Prostate gland (tissue), 2 donors: ENCODE measurements around the gene GUSB. TPM values are rescaled to one million over a fixed set of nuclear protein-coding genes. Genes with fewer than 3 reads are reported as not detected.

ENCODE experiments used
- DNase-seq: peaks from one replicate; pipeline ENCODE4 v3.0.0-alpha.2; 2019; ENCODE audit warnings: low spot score
- H3K27ac ChIP-seq, 2 donors: fragments of 200-600 bp; sonication (generic); 2 replicates each; pipeline ENCODE4 v1.5.1; 2017 to 2019
- H3K27me3 ChIP-seq: fragments of 200-600 bp; sonication (generic); replicated peaks from 2 replicates; pipeline ENCODE4 v1.5.1; 2019; ENCODE audit not compliant: insufficient read depth
- H3K36me3 ChIP-seq, 2 donors: fragments of 200-600 bp; sonication (generic); 1 replicate in 1 of 2; 2 replicates in 1 of 2; pipeline versions ENCODE4 v1.5.1 to v1.8.1; 2017 to 2019
- H3K4me1 ChIP-seq: fragments of 200-600 bp; sonication (generic); replicated peaks from 2 replicates; pipeline ENCODE4 v1.5.1; 2019
- H3K4me3 ChIP-seq, 2 donors: fragments of 200-600 bp; sonication (generic); 2 replicates each; pipeline ENCODE4 v1.5.1; 2017 to 2019
- H3K9me3 ChIP-seq: fragments of 200-600 bp; sonication (generic); 2 replicates; pipeline ENCODE4 v1.5.1; 2017
- POLR2A ChIP-seq: fragments of 450-650 bp; IDR thresholded peaks from one replicate; pipeline ENCODE4 v1.6.1; 2016; ENCODE audit warnings: antibody characterized with exemption, mild to moderate bottlenecking
- POLR2AphosphoS5 ChIP-seq: sonication (generic); formaldehyde crosslinking; IDR thresholded peaks from one replicate; pipeline ENCODE4 v1.6.1; 2017; ENCODE audit warnings: antibody characterized with exemption
- WGBS: methylation state at CpG from one replicate; pipeline ENCODE4 v1.1.5; 2018; 5-methylcytosine and 5-hydroxymethylcytosine counted together
- intact Hi-C: fragments of 100-400 bp; cut with DNase I; formaldehyde crosslinking; loops from one replicate; pipeline ENCODE4 v1.14.2; 2022
- total RNA-seq, 2 donors: library from RNA; depleted of rRNA; stranded (reverse); fragments of >200 nt; gene quantifications; one replicate each; pipeline ENCODE4 v1.1.0, GENCODE V29; 2016
- TF ChIP-seq, protein P1 (sequence below), 4 experiments: fragments of 200-600 bp in 2 of 4; fragments of 450-650 bp in 2 of 4; sonication (generic) in 2 of 4; IDR thresholded peaks; 1 replicate in 3 of 4; 2 replicates in 1 of 4; pipeline ENCODE4 v1.5.1; 2016 to 2019; ENCODE audit warnings: antibody characterized with exemption in 4 of 4, mild to moderate bottlenecking in 2 of 4, moderate library complexity in 2 of 4

Gene GUSB
- total RNA-seq, 2 donors from 2014 or later, result 33.7 to 35.9 TPM

DNA sequence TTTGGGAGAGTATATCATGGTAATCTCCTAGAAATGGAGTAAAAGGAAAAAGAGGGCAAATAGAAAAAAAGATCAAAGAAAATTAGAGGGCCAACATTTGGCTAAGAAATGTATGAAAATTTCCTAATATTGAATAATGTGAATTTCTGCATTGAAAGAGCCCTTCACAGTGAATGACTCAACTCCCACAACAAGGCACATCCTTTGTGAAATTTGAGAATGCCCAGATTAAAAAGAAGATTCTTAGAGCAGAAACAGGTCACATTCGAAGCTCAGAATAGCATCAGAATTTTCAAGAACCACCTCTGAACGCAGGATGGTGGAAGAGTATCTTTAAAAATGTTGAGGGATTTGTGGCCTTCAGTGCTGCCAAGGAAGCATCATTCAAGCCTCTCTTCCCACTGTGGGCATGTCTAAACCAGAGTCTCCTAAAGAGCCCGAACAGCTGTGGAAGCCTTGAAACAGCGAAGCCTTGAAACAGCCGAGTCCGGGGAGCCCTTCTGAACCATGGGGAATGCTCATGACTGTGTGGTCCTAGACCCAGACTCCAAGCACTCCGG, 43.6 kb downstream of the GUSB start:
- Histone ChIP-seq H3K27me3 (no peaks in the 10 kb centered on the region), H3K4me1 (no peaks in the 10 kb centered on the region), H3K27ac (no peak overlapping the region), H3K4me3 (no peak overlapping the region), H3K9me3 (no peaks in the 10 kb centered on the region), H3K36me3 (no peaks in the 10 kb centered on the region)
- TF ChIP-seq POLR2AphosphoS5 (no peak), POLR2A (no peak)
- TF ChIP-seq, protein P1, sequence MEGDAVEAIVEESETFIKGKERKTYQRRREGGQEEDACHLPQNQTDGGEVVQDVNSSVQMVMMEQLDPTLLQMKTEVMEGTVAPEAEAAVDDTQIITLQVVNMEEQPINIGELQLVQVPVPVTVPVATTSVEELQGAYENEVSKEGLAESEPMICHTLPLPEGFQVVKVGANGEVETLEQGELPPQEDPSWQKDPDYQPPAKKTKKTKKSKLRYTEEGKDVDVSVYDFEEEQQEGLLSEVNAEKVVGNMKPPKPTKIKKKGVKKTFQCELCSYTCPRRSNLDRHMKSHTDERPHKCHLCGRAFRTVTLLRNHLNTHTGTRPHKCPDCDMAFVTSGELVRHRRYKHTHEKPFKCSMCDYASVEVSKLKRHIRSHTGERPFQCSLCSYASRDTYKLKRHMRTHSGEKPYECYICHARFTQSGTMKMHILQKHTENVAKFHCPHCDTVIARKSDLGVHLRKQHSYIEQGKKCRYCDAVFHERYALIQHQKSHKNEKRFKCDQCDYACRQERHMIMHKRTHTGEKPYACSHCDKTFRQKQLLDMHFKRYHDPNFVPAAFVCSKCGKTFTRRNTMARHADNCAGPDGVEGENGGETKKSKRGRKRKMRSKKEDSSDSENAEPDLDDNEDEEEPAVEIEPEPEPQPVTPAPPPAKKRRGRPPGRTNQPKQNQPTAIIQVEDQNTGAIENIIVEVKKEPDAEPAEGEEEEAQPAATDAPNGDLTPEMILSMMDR (IDR thresholded peaks at IDR 0.05), result no peak
- DNase-seq, result no peak
- 93% methylated on average over 7 of the region's 7 CpGs for WGBS
- intact Hi-C loops, result no loop called here

DNA sequence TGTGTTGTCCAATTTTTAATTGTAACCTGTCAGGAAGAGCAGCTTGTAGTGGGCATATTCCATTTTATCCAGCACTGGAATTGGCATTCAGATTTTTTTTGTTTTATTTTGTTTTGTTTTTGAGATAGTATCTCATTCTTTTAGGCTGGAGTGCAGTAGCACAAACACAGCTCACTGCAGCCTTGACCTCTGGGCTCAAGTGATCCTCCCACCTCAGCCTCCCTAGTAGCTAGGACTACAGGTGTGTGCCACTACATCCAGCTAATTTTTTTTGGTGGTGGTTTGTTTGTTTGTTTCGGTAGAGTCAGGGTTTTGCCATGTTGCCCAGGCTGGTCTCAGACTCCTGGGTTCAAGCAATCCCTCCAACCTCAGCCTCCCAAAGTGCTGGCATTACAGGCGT, 44.7 kb downstream of the GUSB start:
- Histone ChIP-seq H3K9me3 (no peaks in the 10 kb centered on the region), H3K4me3 (no peak overlapping the region), H3K27ac (no peak overlapping the region), H3K27me3 (no peaks in the 10 kb centered on the region), H3K36me3 (no peaks in the 10 kb centered on the region), H3K4me1 (no peaks in the 10 kb centered on the region)
- WGBS, result 93% methylated on average over 2 of the region's 2 CpGs
- intact Hi-C loops, result no loop called here
- DNase-seq, result no peak
- TF ChIP-seq POLR2A, result no peak
- TF ChIP-seq, protein P1 (IDR thresholded peaks at IDR 0.05), result no peak

DNA sequence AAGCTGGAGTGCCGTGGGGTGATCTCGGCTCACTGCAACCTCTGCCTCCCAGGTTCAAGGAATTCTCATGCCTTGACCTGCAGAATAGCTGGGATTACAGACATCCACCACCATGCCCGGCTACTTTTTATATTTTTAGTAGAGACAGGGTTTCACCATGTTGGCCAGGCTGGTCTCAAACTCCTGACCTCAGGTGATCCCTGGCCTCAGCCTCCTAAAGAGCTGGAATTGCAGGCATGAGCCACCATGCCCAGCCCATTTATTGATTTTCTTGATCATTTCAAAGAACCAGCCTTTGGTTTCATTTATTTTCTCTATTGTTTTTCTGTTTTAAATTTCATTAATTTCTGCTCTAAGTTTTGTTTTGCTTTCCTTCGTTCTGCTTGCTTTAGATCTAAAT, 50.3 kb downstream of the GUSB start:
- Histone ChIP-seq H3K36me3 (no peaks in the 10 kb centered on the region), H3K4me3 (no peak overlapping the region), H3K27ac (no peak overlapping the region), H3K9me3 (no peaks in the 10 kb centered on the region), H3K4me1 (no peaks in the 10 kb centered on the region), H3K27me3 (no peaks in the 10 kb centered on the region)
- WGBS, result 92% methylated on average over 4 of the region's 4 CpGs
- no peak for TF ChIP-seq POLR2A
- TF ChIP-seq POLR2AphosphoS5, result no peak
- TF ChIP-seq, protein P1 (IDR thresholded peaks at IDR 0.05), result no peak
- intact Hi-C loops, result no loop called here
- no peak for DNase-seq

DNA sequence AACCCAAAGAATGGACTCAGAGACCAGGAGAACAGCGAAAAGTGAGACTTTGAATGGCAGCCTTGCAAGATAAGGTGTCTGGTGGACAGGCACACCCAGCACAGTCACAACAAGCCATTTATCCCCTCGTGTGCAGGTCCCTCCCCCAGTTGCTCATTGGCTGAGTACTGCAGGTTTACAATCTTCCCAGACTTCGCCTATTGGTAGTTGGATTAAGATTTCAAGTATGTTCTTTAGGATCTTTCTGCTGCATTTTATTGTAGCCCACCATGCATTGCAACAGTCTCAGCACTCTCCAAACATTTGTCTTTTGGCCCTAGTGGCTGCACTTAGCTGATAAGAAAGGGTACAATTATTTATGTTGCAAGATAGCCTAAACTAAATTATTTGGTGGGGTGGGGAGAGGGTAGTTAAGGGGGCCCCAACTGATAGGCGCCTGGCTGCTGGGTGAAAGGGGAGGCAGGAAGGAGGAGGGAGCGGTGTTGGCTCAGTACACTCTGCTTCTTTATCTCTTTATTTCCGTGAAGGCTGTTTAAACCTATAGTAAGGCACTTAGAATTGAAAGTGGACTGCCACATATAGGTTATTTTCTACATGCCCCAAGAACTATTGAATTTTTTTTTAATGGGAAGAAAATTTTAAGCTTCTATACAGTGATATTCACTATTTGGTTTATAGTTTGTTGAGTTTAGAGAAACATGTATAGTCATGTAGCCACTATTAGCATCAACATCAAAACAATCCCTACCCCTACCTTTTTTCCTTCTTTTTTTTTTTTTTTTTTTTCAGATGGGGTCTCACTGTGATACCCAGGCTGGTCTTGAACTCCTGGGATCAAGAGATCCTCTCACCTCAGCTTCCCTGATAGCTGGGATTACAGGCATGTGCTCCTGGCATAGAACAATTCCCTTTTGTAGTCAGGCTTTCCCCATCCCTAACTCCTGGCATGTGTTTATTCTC, 54.2 kb downstream of the GUSB start:
- H3K4me1 ChIP-seq, result no peaks in the 10 kb centered on the region
- intact Hi-C loops, result no loop called here
- no peak overlapping the region for H3K27ac ChIP-seq
- 80% methylated on average over 6 of the region's 6 CpGs for WGBS
- H3K36me3 ChIP-seq, result no peaks in the 10 kb centered on the region
- H3K9me3 ChIP-seq, result no peaks in the 10 kb centered on the region
- no peak for DNase-seq
- H3K4me3 ChIP-seq, result no peak overlapping the region
- no peaks in the 10 kb centered on the region for H3K27me3 ChIP-seq
- TF ChIP-seq, protein P1 (IDR thresholded peaks at IDR 0.05), result no peak

DNA sequence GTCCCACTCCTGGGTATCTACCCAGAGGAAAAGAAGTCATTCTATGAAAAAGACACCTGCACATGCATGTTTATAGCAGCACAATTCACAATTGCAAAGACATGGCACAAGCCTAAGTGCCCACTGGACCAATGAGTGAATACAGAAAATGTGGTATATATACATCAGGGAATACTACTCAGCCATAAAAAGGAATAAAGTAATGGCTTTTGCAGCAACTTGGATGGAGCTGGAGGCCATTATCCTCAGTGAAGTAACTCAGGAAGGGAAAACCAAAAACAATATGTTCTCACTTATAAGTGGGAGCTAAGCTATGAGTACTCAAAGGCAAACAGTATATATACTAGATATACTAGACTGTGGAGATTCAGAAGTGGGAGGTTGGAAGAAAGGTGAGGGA, 55.4 kb downstream of the GUSB start:
- no peak for DNase-seq
- Histone ChIP-seq H3K27me3 (no peaks in the 10 kb centered on the region), H3K9me3 (no peaks in the 10 kb centered on the region), H3K36me3 (no peaks in the 10 kb centered on the region), H3K27ac (no peak overlapping the region), H3K4me3 (no peak overlapping the region), H3K4me1 (no peaks in the 10 kb centered on the region)
- TF ChIP-seq, protein P1 (IDR thresholded peaks at IDR 0.05), result no peak
- no peak for TF ChIP-seq POLR2AphosphoS5
- no peak for TF ChIP-seq POLR2A
- intact Hi-C loops, result no loop called here
